NOMO-1 treated with dmso at 0.1 percent for 144 hours (cell line): ENCODE results near the gene MZF1.

Source experiments
- DNase-seq: peaks from one replicate; lab custom pipeline; 2025; ENCODE audit not compliant: unreplicated experiment; lab: John Stamatoyannopoulos, UW

Gene MZF1

DNA sequence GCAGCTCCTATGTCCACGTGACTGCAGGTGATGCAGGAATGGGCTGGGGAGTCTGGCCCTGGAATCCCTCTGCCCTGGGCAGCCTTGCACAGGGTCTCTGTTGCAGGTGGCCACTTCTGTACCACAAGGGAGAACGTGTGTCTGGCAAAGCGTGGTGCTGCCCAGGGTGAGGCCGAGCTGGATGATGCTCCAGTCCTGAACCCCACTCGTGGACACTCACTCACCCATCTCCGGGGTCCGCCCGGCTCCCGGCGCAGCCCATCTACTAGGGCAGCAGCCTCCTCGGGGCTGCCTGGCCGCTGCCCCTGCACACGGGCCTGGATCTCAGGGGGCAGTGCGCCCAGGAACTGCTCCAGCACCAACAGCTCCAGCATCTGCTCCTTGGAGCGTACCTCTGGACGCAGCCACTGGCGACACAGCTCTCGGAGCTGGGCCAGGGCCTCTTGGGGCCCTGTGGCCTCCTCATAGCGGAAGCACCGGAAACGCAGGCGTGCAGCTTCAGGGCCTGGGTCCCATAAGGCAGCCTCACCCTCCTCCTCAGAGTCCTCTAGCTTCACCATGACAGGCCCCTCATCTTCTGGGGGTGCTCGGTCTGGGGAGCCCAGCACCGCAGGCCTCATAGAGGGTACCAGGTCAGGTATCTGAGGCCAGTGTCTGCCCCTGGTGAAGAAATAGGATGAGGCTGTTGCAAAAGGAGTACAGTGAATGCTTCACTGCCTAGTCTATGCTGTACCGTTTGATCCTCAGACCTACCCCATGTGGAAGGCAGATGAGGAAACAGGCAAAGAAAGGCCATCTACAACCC is 2.2 kb downstream of the MZF1 start:
- no peak for DNase-seq

DNA sequence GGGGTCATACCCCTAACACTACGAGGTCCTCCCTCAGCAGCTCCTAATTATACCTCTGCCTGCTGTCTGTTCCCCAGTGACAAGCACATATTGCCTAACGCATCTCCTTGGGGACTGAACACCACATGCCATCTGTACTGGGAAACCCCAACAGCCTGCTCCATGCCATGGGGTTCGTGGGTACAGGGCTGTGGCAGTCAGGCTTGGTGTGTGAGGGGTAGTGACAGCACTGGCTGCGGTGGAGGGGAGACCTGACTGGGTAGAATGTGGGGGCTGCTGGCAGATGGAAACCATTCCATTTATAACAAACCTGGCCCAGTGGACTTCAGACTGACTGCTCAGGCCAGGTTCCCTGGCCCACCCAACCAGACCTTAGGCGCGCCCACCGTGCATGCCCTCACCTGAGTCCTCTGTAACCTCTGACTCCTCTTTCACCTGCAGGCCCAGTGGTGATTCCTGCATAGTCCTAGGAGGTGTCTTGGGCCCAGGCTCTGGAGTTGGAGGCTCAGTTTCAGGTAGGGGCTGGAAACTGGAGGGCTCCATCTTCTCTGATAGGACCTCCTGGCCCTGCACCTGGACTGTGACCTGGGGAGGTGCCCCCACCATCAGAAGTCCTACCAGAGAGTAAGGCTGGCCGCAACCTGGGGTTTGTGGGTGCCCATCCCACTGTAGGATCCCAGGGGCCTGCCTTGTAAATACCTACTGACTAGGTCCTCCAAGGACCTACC is 3.0 kb downstream of the MZF1 start:
- DNase-seq: no peak

GRCh38 chr19:58569191-58569942 is 3.8 kb downstream of the MZF1 start:
- DNase-seq: no peak

DNA sequence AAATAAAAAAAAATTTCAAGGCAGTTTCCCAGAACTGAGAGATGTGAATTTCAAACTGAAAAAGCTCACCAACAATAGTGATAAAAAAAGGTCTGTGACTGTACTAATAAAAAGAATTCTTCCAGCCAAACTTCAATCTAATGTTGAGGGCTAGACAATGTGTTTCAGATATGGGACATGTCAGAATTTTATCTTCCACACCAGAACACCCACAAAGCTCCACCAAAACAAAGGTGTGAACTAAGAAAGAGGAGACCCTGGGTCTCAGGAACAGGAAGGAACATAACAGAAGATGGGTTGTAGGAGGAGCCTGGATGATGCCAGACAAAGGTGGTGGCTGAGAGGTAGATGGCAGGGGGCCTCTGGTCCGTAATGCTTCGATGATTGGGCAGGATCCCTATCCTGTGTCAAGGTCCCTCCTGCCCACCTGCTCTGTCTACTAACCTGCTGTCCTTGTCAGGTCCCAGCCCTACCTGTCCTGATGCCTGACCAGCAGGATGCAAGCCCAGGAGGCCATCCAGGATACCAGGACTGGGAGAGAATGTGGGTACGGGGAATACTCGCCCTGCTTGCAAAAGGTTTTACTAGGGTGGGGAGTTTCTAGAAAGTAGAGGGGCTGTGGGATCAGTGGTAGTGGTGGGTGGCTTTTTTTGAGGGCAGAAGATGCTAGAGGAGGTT is 4.5 kb downstream of the MZF1 start:
- DNase-seq: no peak

- no peak for DNase-seq
Measured at GRCh38 chr19:58566989-58567388, 6.1 kb downstream of the MZF1 start.

DNA sequence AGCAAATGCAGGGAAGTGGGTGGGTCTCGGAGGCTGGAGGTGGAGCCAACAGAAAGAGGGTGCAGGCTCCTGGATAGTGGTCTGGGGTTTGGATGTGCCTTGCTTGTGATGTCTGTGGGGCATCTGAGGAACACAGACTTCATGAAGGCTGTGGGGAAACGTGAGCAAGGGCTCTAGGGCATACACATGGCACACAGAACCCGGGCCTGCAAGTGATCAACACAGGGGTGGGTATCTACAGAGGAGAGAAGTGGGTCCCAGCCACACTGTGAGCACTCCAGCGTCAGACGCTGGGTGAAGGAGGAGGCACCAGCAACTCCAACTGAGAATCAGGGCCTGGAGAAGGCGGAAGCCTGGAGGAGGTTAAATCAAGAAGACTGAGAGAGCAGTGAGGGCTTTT is 9.3 kb downstream of the MZF1 start:
- no peak for DNase-seq

GRCh38 chr19:58563034-58563573 is 10.0 kb downstream of the MZF1 start:
- no peak for DNase-seq

GRCh38 chr19:58562122-58563033 is 10.8 kb downstream of the MZF1 start:
- DNase-seq: no peak

GRCh38 chr19:58561373-58562121 is 11.6 kb downstream of the MZF1 start:
- DNase-seq: no peak

- no peak for DNase-seq
Measured at GRCh38 chr19:58560921-58561320, 12.2 kb downstream of the MZF1 start.

- DNase-seq: no peak
Measured at GRCh38 chr19:58560007-58560887, 12.9 kb downstream of the MZF1 start.

DNA sequence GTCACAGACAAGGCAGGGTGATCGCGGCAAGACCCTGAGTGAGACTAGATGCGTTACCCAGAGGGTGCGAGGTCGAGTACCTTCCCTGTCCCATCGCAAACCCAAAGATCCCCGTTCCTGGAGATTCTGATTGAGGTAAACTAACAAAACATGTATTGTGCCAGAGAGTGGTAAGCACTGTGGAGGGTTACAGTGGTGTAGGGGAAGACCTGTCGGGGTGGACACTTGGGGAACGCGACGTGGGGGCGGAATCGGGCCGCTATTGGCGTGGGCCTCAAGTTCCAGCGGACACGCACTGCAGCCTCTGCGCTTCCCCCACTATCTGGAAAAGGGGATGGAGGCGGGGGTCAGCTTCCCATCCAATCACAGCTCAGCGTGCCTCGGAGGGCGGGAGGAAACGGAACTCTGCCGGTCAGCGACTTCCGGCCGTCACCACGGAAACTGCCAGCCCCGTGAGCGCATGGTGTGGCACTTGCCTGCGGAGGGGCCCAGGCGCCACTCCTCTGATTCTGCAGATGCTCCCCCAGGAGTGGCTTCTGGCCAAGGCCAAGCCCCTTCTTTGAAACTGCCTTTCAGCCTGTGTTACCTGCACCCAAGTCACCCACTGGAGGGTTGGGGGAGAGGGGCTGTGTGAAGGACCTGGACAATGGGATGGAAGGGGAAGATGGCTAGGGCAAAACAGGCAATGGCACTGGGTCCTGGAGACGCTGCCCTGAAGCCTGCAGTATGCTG is 13.7 kb downstream of the MZF1 start:
- DNase-seq: no peak

DNA sequence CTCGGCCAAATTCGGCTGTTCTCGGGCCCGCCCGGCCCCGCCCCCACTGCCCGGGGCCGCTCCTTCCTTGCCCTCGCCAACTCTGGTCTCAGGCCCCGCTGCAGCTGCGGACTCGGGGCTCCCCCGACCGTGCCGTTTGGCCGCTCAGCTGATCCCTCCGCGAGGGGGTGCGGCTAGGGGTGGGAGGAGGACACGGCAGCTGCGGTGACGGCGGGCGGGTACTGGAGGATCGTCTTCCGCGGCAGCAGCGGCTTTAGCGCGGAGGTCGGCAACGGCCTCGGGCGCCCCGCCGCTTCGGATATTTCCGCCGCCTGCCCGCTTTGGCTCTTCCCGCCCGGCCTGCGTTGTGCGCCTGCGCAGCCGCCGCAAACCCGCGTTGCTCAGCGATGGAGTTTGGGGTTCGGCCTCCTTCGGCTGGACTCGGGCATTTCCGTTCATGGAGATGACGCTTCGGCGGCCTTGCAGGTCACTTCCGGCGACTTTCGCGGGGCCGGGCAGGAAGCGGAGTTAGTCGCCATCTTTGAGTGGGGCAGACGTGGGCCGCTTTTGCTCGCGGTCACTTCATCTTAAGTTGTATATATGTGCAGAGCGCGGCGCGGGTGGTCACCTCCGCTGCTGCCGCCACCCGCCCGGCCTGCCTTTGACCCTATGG is 14.4 kb downstream of the MZF1 start:
- DNase-seq: no peak

DNA sequence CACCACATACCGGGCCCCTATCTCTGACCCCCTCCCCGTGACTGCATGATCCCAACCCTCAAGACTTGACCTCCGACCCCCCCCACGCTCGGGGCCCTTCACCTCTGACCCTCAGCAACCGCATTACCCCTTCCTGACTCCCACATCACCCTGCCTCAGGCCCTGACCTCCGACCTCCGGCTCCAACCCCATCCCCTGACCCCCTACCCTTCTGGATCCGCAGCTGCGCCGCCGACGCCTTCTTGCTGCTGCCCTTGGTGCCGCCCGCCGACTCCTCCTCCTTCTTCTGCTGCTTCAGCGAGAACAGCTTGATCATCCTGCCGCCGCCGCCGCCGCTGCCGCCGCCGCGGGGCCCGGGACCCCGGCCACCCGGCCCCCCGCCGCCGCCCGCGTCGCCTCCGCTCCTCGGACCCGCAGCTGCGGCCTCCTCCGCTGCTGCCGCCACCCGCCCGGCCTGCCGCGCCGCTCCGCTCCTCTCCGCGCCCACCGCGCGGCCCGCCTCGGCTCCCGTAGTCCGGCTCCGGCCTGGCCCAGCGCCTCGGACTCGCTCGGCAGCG is 15.0 kb downstream of the MZF1 start, which contains the start of gene UBE2M:
Gene UBE2M (minus strand): TSS at position 546 of the 557 bp plus-strand sequence. CDS start 230 bp downstream, at position 316.
- no peak for DNase-seq

- DNase-seq: no peak
Measured at GRCh38 chr19:58557221-58558065, 15.7 kb downstream of the MZF1 start.
